Epithelial cell of prostate (primary cell): ENCODE measurements around the gene SIRPB2.

ENCODE experiments used
- DNase-seq: peaks from one replicate; pipeline ENCODE4 v3.0.0-alpha.2; 2011; ENCODE audit warnings: low read depth, low spot score
- H3K27ac ChIP-seq: fragments of 450-650 bp; 2 replicates; pipeline ENCODE4 v1.5.1; 2017; ENCODE audit warnings: mild to moderate bottlenecking

Gene SIRPB2

DNA sequence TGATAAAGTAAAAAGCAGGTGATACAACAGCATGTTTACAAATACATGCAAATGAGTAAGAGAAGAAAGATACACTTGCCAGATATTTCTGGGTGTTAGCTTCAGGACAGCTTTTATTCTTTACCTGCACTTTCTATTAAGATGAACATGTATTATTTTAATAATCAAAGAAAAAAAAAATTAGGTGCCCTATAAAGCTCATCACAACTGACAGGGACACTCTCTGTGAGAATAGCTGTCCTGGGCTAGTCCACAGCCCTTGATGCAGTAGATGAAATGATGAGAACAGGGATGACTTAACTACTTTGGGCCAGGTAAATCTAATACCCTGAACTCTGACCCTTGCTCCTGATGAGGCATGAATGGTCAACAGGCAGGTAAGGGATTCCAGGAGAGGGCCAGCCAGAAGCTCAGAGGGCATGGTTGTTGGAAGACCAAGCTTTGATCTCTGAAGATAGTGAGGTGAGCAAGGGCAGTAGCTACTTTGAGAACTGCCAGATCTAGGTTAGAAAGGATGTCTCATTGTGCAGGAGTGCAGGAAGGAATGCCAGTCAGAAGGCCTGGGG, 40.2 kb downstream of the SIRPB2 start:
- H3K27ac ChIP-seq = no peak overlapping the region
- DNase-seq = no peak

DNA sequence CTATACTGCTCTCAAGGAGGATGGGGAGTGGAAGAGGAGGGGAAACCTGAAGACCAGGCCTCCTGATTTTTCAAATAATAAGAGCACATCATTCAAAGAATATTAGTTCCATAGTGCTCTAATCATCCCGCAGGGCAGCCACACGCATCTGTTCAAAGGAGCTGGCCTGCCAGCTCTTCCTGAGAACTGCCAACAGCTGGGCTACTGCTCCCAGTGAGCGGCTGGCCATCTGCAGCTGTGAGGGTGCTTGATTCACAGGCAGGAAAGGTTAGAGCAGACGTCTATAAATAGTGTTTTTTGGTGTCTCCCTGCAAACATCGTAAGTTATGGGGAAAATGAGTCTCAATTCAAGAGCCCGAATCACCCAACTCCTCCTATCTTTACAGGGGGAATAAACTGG, 41.9 kb downstream of the SIRPB2 start:
- H3K27ac ChIP-seq = no peak overlapping the region
- DNase-seq = no peak

DNA sequence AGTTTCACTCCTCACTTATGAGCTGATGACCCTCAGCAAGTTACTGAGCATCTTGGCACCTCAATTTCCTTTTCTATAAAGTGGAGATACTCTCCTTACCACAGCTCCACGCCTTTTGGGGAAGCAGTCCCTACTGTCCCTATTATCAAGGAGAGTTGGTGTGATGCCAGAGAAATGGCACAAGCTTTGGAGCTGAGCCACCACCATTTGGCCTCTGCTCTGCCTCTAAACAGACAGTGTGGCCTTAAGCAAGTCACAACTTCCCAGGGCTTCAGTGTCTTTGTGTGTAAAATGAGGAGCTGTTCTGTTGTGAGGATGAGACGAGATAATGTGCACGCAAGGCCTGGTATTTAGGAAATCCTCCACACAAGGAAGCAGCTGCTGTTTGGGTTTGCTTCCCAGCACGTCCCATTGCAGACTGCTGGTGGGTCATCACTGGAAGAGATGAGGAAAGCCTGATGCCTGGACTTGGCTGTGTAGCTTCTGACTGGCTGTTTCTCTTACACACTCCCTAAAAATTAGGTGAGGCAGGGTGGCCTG, 43.1 kb downstream of the SIRPB2 start:
- DNase-seq = no peak
- no peak overlapping the region for H3K27ac ChIP-seq

DNA sequence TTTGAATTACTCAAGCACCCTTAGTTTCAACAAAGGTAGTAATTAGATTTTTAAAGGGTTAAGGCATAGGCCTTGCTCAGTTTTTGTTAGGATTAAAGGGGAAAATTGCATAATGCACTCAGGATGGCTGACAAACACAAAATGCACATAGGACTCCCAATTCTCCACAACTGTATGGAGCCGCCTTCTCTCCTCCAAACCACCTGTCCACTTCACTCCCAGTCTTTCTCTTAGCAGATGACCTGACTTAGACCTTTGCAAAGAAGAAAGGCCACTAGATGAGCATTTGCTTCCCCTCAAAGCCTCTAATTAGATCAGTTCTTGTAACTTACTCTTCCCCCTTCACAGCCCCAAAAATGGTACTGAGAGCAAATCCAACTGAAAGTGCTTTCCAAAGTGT, 44.7 kb downstream of the SIRPB2 start:
- no peak overlapping the region for H3K27ac ChIP-seq
- DNase-seq = no peak

DNA sequence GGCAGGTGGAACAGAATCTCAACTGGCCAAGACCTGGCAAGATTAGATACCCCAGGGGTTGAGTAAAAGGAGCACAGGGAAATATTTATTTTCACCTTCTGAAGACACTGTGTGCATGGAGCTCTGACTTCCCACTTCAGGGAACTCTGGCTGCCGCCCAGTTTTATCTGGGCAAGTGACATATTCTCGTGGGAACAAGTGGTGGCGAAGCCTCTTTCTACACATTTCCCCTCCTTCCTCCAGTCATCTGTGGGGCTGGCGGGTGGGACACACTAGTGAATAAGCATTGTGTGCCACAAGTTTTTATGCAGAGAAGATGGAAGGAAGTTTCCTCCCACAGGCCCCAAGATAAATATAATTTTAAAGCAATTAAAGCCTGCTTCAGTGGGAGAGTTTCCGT, 48.1 kb downstream of the SIRPB2 start:
- DNase-seq = no peak
- no peak overlapping the region for H3K27ac ChIP-seq

DNA sequence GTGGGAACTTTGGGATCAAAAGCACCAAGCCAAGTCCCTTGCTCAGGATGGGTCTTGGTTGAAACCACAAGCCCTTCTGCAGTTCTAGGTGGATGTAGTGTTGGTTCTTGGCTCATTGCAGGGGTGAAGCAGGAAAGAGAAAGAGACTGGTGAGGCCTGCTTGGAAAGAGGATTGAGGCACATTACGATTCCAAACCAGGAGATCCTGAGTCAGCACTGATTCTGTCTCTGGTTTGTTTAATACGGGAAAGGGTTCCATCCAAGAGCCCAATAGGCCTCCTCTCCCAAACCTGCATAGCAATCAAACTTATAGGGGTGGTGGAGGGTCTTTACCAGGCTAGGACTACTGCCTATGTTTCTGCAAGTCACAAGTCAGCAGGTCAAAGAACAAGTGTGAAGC, 48.9 kb downstream of the SIRPB2 start:
- DNase-seq = no peak

DNA sequence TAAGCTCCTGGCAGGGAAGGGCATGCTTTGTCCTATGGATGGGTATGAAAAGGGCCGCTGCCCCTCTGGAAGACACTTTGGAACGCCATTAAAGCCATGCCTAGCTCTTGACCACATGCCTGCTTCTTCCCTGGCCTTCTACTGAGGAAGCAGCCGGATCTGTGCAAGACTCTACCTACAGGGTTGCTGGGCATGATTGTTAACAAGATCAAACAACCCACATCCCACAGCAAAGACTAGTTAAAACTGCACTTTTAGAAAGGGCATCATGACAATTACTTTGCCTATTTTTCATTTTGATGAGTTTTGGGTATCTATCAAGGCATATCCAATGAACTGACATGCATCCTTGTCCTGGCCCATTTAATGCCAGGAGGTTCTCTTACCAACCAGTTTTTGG, 50.1 kb downstream of the SIRPB2 start:
- no peak overlapping the region for H3K27ac ChIP-seq
- DNase-seq = no peak

More for the DNA sequence above, 48.9 kb downstream of the SIRPB2 start:
- no peak overlapping the region for H3K27ac ChIP-seq

DNA sequence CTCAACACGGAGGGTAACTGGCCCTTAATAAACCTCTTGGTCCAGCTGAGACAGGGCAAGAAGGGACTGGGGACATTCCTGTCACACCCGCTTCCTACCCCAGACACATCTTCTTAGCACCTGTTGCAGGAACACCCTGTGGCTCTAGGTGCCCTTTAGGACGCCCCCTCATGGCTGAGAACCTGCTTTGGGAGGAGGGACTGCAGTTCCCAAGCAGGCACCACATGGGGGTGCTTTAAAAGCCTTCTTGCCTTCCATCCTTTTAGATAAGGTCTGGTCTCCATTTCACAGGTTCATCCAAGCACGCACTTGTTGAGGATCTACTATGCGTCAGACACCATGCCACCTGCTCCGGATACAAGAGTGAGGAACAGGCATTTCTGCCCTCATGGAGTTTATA, 51.2 kb downstream of the SIRPB2 start:
- H3K27ac ChIP-seq = no peak overlapping the region
- no peak for DNase-seq

DNA sequence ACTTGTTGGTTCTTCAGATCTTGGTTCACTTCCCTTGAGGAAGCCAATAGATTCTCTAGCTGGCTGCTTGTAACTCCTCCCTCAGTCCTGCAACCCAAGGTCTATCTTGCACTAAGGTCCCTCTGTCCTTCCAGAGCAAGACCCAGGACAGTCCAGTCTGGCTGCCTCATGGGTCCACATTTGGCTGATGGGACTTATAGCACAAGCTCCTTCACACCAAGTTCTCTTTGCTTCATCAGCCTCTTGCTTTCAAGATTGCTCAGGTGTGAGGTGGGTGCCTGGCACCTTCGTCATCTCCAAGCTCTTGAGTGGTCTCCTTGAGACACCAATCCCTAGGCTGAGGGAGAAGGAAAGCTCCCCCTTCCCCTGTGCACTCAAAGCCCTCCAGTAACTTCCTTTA, 52.9 kb downstream of the SIRPB2 start:
- H3K27ac ChIP-seq = no peak overlapping the region
- no peak for DNase-seq

DNA sequence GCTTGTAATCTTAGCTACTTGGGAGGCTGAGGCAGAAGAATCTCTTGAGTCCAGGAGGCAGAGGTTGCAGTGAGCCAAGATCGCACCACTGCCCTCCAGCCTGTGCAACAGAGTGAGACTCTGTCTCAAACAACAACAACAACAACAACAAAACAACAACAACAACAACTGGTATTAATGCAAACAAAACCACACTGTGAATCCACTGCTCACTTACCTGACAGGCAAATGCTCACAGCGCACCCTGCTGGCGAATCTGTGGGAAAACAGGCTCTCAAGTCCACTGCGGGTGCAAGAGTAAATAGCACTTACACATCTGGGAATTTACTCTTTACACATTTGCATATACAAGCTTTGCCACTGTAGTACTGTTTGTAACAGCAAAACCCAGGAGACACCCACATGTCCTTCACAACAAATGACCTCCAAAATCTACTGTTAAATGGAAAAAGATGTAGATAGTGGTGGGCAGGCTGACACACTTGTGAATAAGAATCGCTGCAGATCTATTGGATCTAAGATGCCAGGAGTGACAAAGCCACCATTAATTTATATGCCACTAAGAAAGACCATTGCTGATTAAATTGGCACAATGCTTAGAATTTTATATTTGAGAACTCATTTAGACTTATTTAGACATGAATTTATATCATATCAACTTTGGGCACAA, 53.9 kb downstream of the SIRPB2 start:
- DNase-seq = peak; percentile 48
- H3K27ac ChIP-seq = no peak overlapping the region

DNA sequence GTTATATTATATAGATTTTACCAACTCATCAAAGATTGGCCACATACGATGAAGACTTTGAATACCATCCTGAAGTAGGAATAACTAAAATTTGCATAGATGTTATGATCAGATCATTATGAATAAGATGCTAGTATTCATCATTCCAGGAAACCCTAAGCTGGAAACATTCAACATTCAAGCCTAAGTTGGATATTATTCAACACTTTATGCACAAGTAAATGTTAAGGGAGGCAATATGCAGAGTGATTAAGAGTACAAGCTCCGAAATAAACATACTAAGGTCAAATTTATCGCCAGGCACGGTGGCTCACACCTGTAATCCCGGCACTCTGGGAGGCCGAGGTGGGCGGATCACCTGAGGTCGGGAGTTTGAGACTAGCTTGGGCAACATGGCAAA, 55.0 kb downstream of the SIRPB2 start:
- H3K27ac ChIP-seq = no peak overlapping the region
- DNase-seq = no peak

DNA sequence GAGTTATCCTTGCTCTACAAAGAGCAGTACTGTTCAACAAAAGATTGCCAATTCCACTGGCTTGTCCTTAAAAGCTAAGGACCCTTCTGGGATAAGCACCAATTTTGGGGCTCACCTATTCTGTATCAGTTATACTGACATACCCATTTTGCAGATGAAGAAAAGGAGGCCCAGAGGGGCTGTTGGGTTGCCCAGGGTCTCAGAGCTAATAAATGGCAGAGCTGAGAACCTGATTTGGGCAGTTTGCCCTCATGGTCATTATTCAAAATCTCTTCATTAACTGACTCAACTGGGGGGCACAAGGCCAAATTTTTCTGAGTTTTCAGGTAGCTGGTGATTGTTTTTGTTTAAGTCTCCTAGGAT, 55.9 kb downstream of the SIRPB2 start:
- H3K27ac ChIP-seq = no peak overlapping the region

DNA sequence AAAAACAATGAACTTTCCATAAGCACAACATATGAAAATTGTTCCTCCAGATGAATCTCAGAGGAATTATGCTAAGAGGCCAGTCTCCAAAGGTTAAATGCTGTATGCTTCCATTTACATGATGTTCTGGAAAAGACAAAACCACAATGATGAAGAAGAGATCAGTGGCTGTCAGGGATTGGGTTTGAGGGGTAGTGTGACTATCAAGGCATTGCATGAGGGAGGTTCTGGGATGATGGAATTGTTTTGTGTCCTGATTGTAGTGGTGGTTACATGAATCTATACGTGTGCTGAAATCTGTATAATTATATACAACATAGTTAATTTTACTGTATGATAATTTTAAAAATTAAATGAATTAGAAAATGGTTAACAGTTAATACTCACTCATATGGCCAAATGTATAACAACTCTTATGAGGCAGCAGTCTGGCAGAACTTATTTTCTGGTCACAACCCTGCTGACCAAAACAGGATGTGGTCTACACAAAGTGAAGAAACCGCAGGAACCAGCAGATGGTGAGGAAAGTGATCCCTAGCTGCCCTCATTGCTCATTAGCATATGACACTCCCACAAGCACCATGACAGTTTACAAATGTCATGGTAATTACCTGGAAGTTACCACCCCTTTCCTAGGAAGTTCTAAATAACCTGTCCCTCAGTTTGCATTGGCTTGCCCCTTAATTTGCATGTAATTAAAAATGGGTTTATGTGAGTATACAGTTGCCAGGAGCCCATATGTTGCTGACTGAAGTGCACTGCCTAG, 56.5 kb downstream of the SIRPB2 start:
- DNase-seq = peak; percentile 37
- H3K27ac ChIP-seq = no peak overlapping the region

More for the DNA sequence above, 55.9 kb downstream of the SIRPB2 start:
- no peak for DNase-seq

DNA sequence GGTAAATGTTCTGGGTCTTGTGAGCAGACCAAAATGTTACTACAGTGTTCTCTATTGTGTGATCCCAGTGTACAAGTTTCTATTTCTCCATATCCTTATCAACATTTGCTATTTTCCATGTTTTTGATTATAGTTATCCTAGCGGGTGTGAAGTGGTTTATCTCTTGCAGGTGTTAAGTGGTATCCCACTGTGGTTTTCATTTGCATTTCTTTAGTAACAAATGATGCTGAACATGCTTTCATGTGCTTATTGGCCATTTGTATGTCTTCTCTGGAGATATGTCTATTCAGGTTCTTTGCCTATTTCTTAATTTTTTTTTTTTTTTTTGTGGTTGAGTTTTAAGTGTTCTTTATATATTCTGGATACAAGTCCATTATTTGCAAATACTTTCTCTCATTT, 60.1 kb downstream of the SIRPB2 start:
- H3K27ac ChIP-seq = no peak overlapping the region

DNA sequence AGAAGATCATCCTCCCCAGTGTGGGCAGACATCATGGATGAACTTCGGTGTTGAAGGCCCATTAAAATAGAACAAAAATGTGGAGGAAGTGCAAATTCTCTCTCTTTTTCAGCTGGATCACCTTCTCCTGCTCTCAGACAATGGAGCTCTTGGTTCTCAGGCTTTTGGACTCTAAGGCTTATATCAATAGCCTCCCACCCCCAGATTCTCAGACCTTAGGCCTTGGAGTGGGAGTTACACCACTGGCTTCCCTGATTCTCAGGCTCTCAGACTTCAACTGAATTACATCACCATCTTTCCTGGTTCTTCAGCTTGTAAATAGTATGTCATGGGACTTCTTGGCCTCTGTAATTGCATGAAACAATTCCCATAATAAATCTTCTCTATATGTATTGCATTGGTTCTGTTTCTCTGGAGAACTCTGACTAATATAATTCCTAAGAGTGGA, 61.2 kb downstream of the SIRPB2 start:
- peak overlapping the region; percentile 40 for H3K27ac ChIP-seq
- peak; percentile 22 for DNase-seq

More for the DNA sequence above, 60.1 kb downstream of the SIRPB2 start:
- DNase-seq = no peak

DNA sequence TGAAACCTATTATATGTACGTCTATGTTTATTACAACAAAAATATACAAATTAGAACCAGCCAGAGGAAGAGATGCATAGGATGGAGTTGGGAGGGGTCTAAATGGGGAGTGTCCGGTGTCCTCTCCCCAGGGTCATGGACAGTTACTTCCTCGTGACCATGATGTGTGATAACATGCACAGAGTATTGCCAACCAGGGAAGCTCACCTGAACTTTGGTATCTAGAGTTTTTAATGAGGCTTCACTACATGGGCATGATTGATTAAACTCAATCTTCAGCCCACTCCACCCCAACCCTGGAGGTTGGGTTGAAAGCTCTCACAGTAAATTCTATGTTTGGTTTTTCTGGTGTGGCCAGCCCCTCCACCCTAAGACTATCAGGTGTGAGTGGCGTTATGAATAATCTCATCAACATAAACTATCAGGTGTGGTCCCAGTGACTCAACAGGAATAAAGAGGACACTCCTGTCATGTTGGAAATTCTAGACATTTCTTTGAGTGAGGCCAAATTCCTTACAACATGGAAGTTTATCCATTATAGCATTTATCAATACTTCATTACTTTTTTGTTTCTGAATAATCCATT, 62.0 kb downstream of the SIRPB2 start:
- peak overlapping the region; percentile 40 for H3K27ac ChIP-seq

DNA sequence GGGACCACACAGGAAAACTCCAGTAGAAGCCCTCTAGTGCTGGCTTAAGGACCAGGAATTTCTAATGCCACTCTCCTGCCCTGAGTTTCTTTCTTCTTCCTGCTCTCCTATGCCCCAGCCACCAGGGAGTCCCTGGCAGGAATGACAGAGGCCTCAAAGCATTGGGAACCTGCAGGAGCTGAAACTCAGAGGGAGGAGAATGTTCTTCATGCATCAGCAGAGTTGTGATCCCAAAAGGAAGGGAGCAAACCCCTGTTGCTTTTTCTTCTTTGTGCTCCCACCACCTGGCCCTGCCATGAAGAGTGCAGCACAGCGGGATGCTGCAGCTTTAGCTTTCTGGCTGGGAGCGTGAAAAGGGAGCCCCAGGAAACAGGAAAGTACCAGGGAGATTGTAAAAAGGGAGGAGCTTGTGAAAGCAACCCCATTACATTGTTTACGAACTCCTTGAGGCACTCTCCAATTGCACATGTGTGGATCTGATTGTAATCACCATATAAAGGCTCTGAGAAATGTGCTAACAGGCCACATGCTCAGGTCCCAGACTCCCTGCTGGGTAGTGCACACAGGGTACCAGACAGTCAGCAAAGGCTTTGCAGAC, 63.7 kb downstream of the SIRPB2 start:
- no peak overlapping the region for H3K27ac ChIP-seq
- DNase-seq = no peak

More for the DNA sequence above, 62.0 kb downstream of the SIRPB2 start:
- no peak for DNase-seq

DNA sequence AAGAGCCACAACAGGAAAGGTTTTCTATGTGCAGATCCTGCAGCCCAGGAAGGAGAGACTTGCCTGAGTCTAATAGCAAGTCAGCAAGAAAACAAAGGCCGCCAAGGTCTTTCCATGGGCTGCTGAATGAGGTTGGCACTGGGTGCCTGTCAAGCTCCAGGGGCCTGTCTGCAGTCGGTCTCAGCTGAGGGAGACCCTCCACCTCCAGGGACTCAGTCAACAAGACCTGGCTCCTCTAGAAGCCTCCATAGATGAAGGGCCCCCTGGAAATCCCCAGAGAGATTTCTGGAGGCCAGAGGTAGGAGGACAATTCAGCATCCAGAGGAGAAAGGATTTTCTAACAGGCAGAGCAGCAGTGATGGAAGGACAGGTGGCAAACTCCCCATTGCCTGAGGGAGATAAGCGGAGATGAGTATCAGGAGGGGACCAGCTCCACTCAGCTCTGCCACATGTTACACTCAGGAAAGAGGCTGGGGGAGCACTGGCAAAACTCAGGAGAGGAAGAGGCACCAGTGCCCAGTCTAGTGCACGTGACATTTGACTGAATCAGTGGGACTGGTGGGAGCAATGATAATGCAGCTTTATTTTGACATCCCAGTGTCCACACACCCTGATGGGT, 64.9 kb downstream of the SIRPB2 start:
- H3K27ac ChIP-seq = no peak overlapping the region
- no peak for DNase-seq
